Measurements from ENCODE around the gene DBF4. TPM values are rescaled to one million over a fixed set of nuclear protein-coding genes. Genes with fewer than 3 reads are reported as not detected.

DBF4 gene
- total and polyA plus RNA-seq, 9 of the 15 experiments (the other 6 are each of a cell fraction or from before 2014, with no cell fraction given): 37.8 to 145 (median 104) TPM

DNA sequence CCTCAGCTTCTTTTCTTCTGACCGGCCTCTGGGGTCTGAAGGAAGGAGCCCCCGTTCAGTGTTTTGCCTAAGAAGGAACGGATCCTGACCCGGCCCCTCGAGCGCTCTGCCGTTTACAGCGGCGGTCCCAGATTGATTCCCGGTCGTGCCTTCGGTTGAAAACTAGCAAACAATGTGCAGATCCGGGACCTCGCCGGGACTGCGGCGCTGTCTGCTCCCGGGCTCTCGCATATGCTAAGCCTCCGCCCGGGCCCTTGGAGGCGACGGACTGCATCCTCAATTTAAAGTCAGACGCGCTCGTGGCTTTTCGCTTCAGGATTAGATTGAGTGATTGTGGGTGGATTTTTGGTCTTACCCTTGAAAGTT is 559 bp downstream of the DBF4 start (continued):
- TF ChIP-seq UBTF (IDR thresholded peaks at IDR 0.05; ENCODE audit: borderline replicate concordance in 1 of 2, low read depth in 2 of 2, low read length in 2 of 2) (peak; percentile 57 to 76; a peak in 3 of 4 replicates), KDM5B (IDR thresholded peaks at IDR 0.05; ENCODE audit: insufficient replicate concordance, low read depth, low read length) (peak; percentile 20), ZNF551 (CRISPR knock-in tag; IDR thresholded peaks at IDR 0.05) (no peak), GABPA (tag; conservative IDR thresholded peaks at IDR 0.05; ENCODE audit: low read depth) (peak; percentile 72), ESRRB (CRISPR knock-in tag; IDR thresholded peaks at IDR 0.05; ENCODE audit: borderline replicate concordance) (no peak), CHD1 (IDR thresholded peaks at IDR 0.05; ENCODE audit: low read length) (peak; percentile 84), RBBP5 (IDR thresholded peaks at IDR 0.05; ENCODE audit: borderline replicate concordance, insufficient read depth, low read length, poor library complexity, severe bottlenecking) (peak; percentile 70), NFRKB (IDR thresholded peaks at IDR 0.05; ENCODE audit: low read depth) (peak; percentile 54; the same call in 1 of the 2 replicates), TGIF2 (CRISPR knock-in tag; IDR thresholded peaks at IDR 0.05) (0 out of 2 replicates have a peak, but pooled peaks have one; percentile 5), MYC (IDR thresholded peaks at IDR 0.05; ENCODE audit: low read depth, low read length) (no peak), MYC (CRISPR knock-in tag; IDR thresholded peaks at IDR 0.05; ENCODE audit: borderline replicate concordance, low read depth) (0 out of 2 replicates have a peak, but pooled peaks have one; percentile 53), TBL1XR1 (IDR thresholded peaks at IDR 0.05; ENCODE audit: low read length in 2 of 2) (0 out of 4 replicates have a peak, but pooled peaks of 1 of the 2 experiments have one; percentile 4), ZNF12 (CRISPR knock-in tag; IDR thresholded peaks at IDR 0.05) (no peak), BRD4 (IDR thresholded peaks at IDR 0.05) (0 out of 2 replicates have a peak, but pooled peaks have one; percentile 76), KLF10 (CRISPR knock-in tag; IDR thresholded peaks at IDR 0.05) (no peak)
- TF ChIP-seq, protein P1, sequence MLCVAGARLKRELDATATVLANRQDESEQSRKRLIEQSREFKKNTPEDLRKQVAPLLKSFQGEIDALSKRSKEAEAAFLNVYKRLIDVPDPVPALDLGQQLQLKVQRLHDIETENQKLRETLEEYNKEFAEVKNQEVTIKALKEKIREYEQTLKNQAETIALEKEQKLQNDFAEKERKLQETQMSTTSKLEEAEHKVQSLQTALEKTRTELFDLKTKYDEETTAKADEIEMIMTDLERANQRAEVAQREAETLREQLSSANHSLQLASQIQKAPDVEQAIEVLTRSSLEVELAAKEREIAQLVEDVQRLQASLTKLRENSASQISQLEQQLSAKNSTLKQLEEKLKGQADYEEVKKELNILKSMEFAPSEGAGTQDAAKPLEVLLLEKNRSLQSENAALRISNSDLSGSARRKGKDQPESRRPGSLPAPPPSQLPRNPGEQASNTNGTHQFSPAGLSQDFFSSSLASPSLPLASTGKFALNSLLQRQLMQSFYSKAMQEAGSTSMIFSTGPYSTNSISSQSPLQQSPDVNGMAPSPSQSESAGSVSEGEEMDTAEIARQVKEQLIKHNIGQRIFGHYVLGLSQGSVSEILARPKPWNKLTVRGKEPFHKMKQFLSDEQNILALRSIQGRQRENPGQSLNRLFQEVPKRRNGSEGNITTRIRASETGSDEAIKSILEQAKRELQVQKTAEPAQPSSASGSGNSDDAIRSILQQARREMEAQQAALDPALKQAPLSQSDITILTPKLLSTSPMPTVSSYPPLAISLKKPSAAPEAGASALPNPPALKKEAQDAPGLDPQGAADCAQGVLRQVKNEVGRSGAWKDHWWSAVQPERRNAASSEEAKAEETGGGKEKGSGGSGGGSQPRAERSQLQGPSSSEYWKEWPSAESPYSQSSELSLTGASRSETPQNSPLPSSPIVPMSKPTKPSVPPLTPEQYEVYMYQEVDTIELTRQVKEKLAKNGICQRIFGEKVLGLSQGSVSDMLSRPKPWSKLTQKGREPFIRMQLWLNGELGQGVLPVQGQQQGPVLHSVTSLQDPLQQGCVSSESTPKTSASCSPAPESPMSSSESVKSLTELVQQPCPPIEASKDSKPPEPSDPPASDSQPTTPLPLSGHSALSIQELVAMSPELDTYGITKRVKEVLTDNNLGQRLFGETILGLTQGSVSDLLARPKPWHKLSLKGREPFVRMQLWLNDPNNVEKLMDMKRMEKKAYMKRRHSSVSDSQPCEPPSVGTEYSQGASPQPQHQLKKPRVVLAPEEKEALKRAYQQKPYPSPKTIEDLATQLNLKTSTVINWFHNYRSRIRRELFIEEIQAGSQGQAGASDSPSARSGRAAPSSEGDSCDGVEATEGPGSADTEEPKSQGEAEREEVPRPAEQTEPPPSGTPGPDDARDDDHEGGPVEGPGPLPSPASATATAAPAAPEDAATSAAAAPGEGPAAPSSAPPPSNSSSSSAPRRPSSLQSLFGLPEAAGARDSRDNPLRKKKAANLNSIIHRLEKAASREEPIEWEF (CRISPR knock-in tag; IDR thresholded peaks at IDR 0.05): no peak

Data from K562 (cell line).